Hypothalamus (tissue), 51 donors: Measurements from ENCODE around the gene ITSN1.
A peak's percentile ranks its signal among the peaks of the same experiment; 100 is the strongest.
"Not testable (repeated sequence)": the region's sequence is repeated elsewhere in the genome, so short reads cannot be mapped to it uniquely, and the experiment has no call there.

Experiments used
- DNase-seq, 51 donors: peaks; one replicate each; lab custom pipeline; 2025; lab: John Stamatoyannopoulos, UW

Gene ITSN1

DNA sequence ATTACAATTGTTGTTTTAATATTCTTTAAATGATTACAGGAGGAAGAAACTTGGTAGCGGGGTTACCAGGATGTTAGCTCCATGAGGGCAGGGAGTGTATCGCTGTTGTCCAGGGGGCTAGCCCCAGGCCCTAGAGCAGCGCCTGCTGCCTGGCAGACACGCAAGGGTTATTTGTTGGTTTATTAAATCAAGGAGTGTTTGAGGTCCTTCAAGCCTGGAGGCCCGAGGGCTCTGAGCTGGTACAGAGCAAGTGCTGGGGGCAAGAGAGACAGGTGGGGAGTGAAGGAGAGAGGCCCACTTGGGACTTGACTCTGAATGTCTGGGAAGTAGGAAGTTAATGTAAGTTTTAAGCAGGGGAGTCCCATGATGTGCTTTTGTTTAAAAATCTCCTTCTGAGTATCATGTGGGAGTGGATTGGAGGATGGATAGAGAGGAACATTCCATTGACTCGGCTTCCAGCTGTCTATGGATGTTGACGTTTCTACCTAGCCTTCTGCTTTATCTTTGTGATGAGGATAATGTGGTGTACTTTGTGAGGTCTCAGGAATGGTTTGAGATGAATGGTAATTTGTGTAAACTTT, 8.7 kb downstream of the ITSN1 start:
- DNase-seq, result no peak

DNA sequence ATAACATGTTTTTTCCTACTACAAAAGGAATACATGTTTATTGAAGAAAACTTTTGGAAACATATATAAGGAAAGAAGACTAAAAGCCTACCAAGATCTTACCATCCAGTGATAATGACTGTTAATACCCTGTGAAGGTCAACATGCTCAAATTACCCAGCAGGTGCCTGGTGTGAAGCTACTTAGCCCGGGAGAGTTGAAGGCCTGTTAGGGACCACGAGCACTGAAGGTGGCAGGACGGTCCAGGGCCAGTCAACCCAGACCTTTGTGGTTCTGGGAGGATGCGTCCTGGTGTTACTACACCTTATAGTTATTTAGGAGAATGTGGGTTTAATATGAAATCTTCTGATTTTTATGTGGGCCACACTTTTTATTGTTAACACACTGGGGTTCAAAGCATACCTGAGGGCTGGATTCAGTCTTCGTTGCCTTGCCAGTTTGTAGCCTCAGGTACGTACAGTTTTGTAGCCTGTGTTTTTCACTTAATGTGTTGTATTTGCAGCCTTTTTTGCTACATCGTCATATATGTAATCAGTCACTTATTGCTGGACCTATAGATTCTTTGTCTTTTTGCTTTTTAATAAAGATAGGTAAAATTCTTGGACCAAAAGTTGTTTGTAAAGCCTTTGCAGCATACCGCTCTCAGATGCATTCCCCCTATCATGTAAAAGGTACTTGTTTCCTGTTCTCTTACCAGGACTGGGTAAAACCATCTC, 9.8 kb downstream of the ITSN1 start:
- no peak for DNase-seq

DNA sequence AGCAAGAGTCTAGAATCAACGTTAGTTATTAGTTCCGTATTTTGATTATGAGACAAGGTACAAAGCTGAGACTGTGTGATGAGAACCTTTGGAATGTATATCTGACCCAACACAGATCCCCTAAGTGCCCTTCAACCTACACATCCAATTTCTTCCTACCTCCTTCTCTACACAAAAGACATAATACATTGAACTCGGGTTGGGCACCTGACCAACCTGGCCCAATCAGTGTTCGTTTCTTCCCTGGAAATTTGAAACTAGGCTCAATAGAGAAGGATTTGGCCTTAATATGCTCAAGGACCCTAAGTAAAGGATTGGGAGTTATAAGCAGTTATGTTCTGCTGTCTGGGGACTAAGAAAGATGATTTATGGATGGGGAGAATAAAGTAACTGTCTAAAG, 12.1 kb downstream of the ITSN1 start:
- no peak for DNase-seq

DNA sequence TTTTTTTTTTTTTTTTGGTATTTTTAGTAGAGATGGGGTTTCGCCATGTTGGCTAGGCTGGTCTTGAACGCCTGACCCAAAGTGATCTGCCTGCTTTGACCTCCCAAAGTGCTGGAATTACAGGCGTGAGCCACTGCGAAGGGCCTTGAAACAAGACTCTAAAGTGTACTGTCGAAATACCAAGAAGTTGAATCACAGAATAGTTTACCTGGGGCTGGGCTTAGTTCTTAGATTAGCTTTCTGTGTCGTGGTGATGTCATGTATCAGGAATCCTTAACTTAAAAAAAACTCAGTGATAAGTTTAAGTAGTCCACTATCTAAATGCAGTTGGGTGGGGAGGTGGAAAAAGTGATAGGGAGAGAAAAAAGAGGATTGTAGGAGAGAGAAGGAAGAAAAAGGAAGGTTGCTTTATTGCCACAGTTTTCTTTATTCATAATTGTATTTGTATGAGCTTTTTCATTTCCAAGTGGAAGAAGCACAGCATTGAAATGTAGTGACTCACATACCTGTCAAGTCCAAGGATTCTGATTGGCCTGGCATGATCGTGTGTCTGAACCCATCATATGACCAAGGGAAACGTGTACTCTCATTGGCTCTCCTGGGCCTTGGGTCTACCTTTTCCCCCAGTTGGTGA, 13.4 kb downstream of the ITSN1 start:
- no peak for DNase-seq

DNA sequence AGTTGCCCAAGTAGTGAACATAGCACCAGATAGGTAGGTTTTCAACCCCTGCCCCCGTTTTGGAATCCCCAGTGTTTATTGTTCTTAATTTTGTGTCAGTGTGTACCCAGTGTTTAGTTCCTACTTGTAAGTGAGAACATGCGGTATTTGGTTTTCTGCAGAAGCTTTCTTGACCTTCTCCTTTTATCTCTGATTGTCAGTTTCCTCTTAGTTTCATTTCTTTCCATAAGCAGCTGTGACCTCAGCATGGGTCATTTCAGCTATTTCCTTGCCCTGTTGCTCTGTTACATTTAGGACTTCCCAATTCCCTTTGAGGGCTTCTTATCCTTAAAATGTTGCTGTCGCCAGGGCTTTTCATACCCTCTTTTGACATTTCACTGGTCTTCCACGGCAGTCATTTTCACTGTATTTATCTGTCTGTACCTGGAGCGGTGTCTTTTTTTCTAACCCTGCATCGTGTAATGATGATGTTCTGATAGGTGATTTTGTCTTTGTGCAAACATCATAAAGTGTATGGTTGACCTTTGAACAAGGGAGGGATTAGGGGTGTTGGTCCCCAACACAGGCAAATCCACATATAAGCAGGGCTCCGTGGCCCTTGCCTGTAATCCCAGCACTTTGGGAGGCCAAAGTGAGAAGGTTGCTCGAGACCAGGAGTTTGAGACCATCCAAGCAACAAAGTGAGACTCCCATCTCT, 15.0 kb downstream of the ITSN1 start:
- DNase-seq, result no peak

DNA sequence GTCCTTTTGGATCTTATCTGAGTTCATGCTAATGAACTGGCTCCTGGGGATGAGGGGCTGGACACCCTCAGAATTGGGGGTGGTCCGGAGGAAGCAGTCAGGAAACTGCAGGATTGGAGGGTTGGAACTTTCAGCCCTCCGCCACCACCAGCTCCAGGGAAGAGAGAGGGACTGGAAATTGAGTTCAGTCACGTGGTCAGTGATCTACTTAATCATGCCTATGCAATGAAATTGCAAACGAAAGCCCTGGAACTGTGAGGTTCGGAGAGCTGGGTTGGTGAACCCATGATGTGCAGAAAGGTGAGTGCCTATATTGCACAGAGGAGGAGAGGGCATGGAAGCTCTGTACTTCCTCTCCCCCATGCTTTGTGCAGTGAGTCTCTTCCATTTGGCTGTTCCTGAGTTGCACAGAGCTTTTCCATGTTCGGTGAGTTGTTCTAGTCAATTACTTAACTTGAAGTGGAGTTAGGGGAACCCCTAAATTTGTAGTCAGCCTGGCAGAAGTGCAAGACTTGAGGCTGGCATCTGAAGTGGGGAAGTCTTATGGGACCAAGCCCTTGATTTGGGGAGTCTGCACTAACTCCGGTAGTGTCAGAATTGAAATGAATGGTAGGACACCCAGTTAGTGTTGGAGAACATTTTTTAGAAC, 16.7 kb downstream of the ITSN1 start:
- DNase-seq, result no peak

DNA sequence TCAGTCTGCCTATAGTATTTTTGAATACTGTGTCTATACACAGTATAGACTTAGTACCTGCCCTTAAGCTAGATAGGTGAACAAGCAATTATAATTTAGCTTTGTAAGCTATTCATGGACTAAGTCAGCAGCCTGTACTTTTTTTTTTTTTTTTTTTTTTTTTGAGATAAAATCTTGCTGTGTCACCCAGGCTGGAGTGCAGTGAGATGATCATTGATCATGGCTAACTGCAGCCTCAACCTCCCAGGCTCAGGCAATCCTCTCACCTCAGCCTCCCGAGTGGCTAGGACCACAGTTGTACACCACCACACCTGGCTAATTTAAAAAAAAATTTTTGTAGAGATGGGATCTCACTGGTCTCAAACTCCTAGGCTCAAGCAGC, 17.3 kb downstream of the ITSN1 start:
- no peak for DNase-seq

DNA sequence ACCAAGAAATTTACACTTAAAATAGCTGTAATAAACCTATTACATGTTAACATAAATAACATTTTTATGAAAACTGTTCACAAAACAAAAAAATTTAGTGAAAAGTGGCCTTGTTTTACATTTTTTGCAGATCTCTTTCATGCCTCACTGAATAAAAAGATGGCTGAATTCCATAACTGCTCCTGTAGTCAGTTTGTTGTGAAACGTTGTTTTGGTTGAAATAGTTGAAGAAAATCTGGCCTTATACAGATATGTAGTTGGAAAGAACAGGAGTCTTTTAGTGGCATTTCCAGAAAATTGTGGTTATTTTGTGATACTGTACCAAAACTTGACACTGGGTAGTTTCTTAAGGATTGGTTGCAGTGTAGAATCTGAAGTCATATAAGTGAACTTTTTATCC, 18.1 kb downstream of the ITSN1 start:
- DNase-seq, result no peak

DNA sequence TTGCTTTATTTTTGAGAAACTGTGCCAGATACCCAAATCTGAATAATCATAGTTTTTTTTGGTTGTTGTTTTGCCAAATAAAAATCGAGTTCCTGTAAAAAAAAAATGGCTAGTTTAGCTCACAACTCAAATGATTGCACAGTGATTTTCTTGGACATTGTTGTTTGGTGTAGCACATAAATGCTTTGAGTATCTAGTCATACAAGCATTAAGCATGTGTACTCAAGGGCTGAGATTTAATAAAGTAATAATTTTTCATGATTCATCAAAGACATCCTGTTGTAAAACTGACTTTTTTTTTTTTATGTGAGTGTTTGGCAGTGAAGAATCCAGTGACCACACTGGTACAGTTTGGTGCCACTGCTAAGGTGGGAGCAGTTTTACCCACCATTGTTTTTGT, 18.8 kb downstream of the ITSN1 start:
- DNase-seq, result no peak

DNA sequence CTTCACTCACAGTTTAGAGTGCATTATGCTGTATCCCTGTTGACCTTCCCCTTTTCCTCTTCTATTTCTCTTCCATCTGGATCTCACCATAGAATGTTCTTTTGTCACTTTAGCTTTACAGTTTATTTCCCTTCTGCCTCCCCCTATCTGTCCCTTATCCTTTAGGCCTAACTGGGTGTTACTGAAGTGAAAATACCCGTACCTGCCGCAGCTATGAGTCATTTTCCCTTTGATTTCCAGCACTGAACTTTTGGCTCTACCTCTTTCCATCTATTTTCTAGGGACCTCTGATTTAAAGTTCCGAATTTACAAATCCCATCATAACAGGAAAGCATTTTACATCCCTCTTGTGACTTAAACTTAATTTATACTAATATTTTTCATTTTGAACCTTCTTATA, 19.7 kb downstream of the ITSN1 start:
- no peak for DNase-seq

DNA sequence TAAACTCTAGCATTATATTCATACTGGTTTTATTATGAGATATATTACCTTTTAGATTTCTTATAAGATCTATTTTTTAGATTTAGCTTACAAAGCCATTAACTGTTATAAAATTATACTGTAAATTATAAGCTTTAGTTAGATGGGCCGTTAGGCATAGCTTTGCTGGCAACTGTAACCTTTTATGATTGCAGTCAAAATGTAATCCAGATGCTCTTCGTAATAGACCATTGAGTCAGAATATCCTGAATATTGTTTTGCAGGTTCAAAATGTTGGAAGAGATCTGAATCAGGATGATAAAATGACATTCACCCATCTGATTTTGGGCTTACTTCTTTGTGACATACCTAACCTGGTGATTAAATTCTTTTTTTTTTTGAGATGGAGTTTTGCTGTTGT, 20.9 kb downstream of the ITSN1 start:
- DNase-seq, result no peak

DNA sequence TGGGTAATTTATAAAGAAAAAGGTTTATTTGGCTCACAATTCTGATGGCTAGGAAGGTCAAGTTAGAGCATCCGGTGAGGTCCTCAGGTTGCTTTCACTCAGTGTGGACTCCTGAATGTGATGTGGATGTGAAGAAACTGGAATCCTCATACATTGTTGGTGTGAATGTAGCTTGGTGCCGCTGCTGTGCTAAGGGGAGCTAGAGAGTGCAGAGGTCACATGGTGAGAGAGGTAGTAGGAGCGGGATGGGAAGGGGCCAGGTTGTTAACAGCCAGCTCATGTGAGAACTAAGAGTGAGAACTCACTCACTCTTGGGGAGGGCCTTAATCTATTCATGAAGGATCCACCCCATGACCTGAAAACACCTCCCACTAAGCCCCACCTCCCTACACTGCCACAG, 21.8 kb downstream of the ITSN1 start:
- DNase-seq, result no peak

DNA sequence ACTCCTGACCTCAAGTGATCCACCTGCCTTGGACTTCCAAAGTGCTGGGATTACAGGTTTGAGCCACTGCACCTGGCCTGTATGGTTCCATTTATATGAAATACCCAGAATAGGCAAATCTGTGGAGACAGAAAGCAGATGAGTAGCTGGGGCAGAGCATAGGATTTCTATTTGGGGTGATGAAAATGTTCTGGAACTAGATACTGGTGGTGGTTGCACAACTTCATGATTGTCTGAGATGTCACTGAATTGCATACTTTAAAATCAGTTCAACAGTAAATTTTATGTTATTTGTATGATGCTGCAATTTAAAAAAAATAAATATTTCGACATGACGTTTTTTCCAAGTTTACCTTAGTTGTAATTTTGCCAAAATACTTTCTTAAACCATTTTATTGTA, 23.9 kb downstream of the ITSN1 start:
- DNase-seq, result no peak

DNA sequence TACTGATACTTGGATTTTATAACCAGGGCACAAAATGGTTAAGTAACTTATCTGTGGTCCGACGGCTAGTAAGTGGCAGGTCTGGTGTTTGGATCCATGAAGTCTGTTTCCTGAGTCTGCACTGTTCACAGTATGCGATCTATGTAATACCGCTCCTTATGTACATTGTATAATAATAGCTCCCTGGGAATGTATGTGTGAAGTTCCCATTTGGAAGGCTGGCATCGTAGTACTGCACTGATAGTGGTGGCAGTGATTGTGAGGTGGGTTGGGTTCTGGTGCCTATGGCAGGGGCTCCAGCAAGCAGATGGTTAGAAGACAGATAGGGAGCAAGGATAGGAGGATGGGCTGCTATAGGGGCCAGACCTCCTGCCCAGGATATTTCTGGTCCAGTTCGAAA, 25.3 kb downstream of the ITSN1 start:
- DNase-seq, result no peak

DNA sequence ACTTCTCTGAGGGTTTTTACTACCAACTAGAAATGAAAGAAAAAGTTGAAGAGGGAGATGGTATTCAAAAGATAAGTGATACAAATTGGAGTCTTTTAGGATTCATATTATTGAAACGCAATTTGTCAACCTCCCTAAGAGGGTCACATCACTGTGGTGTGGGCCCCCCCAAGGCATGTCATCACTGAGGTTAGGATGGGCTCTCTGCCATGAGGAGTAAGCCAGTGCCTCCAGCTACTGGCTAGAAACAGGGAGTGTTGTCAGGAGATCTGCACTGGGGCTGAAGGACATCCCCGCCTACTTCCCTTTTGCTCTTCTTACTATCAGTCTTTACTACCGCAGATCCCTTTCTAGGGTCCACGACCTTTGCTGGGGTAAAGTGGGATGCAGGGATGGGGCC, 25.9 kb downstream of the ITSN1 start:
- DNase-seq, result no peak

DNA sequence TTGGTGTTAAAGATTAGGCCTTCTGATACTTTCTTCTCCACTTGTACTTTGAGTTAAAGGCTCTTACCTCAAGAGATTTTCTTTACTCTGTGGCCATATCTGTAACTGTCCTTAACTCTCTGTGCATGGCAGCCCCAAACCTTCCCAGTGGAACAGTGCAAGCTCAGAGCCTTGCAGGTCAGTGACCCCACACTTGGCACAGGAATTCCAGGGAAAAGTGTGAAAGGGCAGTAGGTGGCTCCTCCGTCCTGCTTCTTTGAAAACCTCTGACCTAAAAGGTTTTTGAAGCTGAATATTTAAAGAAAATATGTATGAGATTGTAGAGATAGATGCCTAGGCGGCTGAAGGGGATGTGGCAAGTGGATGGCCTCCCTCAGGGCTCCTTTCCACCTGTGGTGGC, 26.3 kb downstream of the ITSN1 start:
- no peak for DNase-seq

DNA sequence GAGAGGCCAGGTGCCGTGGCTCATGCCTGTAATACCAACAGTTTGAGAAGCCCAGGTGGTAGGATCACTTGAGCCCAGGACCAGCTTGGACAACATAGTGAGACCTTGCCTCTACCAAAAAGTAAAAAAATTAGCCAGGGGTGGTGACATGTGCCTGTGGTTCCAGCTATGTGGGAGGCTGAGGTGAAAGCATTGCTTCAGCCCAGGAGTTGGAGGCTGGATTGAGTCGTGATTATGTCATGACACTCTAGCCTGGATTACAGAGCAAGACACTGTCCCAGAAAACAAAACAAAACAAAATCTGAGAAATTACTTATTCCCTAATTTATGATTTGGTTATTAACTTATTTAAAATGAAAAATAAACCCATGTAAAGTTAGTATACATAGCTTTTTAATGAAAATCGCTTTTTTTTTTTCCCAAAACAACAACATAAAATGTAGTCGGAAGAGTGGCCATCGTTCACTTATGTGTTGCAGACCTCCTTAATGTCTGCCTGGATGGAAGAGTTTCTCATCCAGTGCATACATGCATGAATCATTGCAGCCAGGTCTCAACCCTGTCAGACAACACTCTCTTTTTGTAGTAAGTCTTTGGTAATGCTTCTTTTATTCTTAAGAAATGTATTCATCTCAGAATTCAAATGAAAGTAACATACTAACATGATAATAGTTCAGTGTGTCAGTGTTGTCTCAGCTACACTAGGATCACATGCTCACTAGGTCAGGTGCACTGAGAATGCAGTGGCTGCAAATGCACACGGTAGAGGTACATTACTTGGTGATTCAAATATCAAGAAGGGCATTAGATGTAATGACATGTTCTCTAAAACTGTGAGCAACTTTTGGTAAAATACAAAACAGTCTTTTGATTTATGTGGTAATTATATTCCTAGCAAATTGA, 28.0 kb downstream of the ITSN1 start:
- no peak for DNase-seq

DNA sequence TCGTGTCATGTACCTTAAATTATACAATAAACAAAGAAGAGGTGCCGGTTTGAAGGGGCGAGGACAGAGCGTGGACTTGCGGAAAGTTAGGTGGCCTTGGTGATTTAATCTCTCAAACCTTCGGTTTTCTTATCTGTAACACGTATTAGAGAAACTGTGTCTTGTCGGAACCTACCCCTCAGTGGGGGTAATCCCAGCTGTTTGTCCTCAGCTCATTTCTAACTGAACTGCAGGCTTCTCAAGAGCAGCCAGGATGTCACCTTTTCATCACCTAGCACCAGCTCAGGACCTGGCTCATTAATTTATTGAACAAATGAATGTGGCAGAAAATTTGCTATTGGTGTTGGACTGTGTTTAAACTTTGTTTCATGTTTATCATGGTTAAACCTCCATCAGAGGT, 31.2 kb downstream of the ITSN1 start:
- DNase-seq, result no peak

DNA sequence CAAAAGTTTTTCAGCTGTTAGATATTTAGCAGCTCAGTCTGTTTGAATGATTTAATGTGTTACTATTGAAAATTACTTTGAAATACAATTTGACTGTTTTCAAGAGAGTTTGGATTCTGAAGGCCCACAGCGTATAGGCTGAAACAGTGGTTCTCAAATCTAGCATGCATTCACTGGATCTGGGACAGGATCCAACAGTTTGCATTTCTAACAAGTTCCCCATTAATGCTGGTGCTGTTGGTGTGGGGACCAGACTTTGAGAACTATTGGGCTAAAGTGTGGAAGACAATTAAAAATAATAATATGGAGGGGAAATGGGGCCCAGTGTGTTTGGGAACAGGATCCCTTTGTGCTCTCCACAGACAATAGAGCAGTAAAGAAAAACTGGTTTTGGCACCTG, 31.9 kb downstream of the ITSN1 start:
- peak in 2 of 51 donors; percentile 4 to 8 for DNase-seq

DNA sequence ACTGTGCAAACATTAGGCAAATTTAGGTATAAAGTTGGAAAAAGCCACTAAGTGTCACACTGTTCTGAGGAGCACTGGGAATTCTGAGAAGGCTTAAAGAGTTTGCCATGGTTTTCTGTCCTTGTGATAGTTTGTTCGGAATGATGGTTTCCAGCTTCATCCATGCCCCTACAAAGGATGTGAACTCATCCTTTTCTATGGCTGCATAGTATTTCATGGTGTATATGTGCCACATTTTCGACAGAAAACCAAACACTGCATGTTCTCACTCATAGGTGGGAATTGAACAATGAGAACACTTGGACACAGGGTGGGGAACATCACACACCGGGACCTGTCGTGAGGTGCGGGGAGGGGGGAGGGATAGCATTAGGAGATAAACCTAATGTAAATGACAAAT, 34.4 kb downstream of the ITSN1 start:
- not testable (repeated sequence) for DNase-seq
